Hepatocyte (in vitro differentiated cells): ENCODE results near the gene RNF212B. TPM values are rescaled to one million over a fixed set of nuclear protein-coding genes. Genes with fewer than 3 reads are reported as not detected.

ENCODE experiments used
- DNase-seq: peaks from one replicate; pipeline ENCODE4 v3.0.0-alpha.2; 2016; ENCODE audit warnings: low spot score
- H2AFZ ChIP-seq: fragments of 200-600 bp; sonication (generic); 2 replicates; pipeline ENCODE4 v1.6.0; 2016; ENCODE audit warnings: antibody characterized with exemption, mild to moderate bottlenecking
- H3K27ac ChIP-seq: fragments of 200-600 bp; sonication (generic); 2 replicates; pipeline ENCODE4 v1.5.1; 2016; ENCODE audit warnings: mild to moderate bottlenecking
- H3K27me3 ChIP-seq: fragments of 200-600 bp; sonication (generic); 2 replicates; pipeline ENCODE4 v1.6.1; 2016
- H3K36me3 ChIP-seq: fragments of 200-600 bp; sonication (generic); replicated peaks from 2 replicates; pipeline ENCODE4 v1.5.1; 2016; ENCODE audit warnings: low read depth; ENCODE audit not compliant: insufficient read depth
- H3K4me1 ChIP-seq: fragments of 200-600 bp; sonication (generic); 2 replicates; pipeline ENCODE4 v1.5.1; 2016; ENCODE audit warnings: mild to moderate bottlenecking, moderate library complexity; ENCODE audit not compliant: insufficient read depth
- H3K4me2 ChIP-seq: fragments of 200-600 bp; sonication (generic); 2 replicates; pipeline ENCODE4 v1.6.0; 2016
- H3K4me3 ChIP-seq: fragments of 200-600 bp; sonication (generic); 2 replicates; pipeline ENCODE4 v1.5.1; 2016; ENCODE audit warnings: mild to moderate bottlenecking
- H3K79me2 ChIP-seq: fragments of 200-600 bp; sonication (generic); 2 replicates; pipeline ENCODE4 v1.6.0; 2017; ENCODE audit warnings: mild to moderate bottlenecking
- H3K9me2 ChIP-seq: fragments of 200-600 bp; sonication (generic); replicated peaks from 2 replicates; pipeline ENCODE4 v1.6.0; 2017; ENCODE audit warnings: mild to moderate bottlenecking; ENCODE audit not compliant: insufficient read depth
- H3K9me3 ChIP-seq: fragments of 200-600 bp; sonication (generic); 2 replicates; pipeline ENCODE4 v1.5.1; 2016; ENCODE audit warnings: low read depth, mild to moderate bottlenecking
- H4K20me1 ChIP-seq: fragments of 200-600 bp; sonication (generic); 2 replicates; pipeline ENCODE4 v1.6.0; 2016; ENCODE audit warnings: mild to moderate bottlenecking; ENCODE audit not compliant: insufficient read depth, poor library complexity, severe bottlenecking
- CTCF ChIP-seq: fragments of 200-600 bp; sonication (generic); IDR thresholded peaks from 2 replicates; pipeline ENCODE4 v1.5.1; 2016; ENCODE audit warnings: antibody characterized with exemption, mild to moderate bottlenecking; ENCODE audit not compliant: poor library complexity
- EZH2 ChIP-seq: fragments of 200-600 bp; sonication (generic); IDR thresholded peaks from 2 replicates; pipeline ENCODE4 v1.6.1; 2016; ENCODE audit warnings: antibody characterized with exemption, mild to moderate bottlenecking, borderline replicate concordance
- EZH2phosphoT487 ChIP-seq: fragments of 200-600 bp; sonication (generic); IDR thresholded peaks from one replicate; pipeline ENCODE4 v1.6.1; 2018; ENCODE audit warnings: antibody characterized with exemption, mild to moderate bottlenecking, low read depth, moderate library complexity; ENCODE audit not compliant: unreplicated experiment, severe bottlenecking
- WGBS: methylation state at CpG from one replicate; pipeline ENCODE4 v1.1.6; 2016; ENCODE audit warnings: low lambda C conversion rate; ENCODE audit errors: missing lambda C conversion rate; 5-methylcytosine and 5-hydroxymethylcytosine counted together
- polyA plus RNA-seq: library from polyadenylated mRNA; unstranded; fragments of >200 nt; fragmentation: Nextera tagmentation; extraction: Ambion mirVana; gene quantifications from 2 replicates; pipeline ENCODE4 v1.2.1, GENCODE V29; 2016
- total RNA-seq: library from RNA; depleted of rRNA; stranded (reverse); fragments of >200 nt; gene quantifications from 2 replicates; pipeline ENCODE4 v1.2.3, GENCODE V29; 2014

RNF212B gene
- total and polyA plus RNA-seq, 2 experiments from 2014 or later, result 0.17 TPM; not detected in 1

DNA sequence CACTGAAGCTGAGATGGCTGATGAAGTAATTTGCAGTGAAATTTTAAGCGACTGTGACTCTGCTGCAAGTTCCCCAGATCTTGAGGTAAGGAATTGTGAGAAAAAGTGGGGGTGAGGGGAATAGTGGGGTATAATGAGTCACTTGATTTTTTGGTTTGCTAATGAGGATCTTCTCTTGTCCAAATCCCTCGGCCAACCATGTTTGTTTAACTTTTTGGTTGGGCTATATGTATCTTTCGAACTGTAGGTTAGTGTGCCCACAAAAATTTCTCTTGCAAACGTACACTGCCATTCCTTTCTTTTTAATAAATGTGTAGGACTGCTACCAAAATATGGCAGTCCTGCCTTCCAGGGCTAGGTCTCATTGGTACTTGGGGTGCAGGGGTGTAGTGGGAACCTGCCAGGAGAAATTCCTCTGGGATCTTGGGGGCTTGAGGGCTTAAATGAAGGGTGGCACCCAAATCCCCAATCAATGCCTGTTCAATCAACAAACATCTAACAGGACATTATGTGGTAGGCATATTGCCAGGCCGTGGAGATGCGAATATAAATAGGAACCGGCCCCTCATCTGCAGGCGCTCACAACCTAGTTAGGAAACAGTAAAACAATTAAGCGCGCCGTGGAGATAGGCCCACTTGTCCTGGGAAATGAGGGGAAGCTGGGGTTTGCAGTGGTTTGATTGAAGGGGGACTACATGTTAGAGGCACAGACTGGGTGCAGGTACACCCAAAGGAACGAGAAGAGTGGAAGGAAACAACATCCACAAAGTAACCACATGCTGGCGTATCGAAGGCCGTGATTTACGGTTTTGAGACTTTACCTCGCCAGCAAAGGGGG is 82.2 kb downstream of the RNF212B start:
- Histone ChIP-seq H4K20me1 (peaks cover 12% of the 10 kb centered on the region), H2AFZ (peak overlapping the region; percentile 20), H3K9me3 (no peaks in the 10 kb centered on the region), H3K4me1 (peaks cover 14% of the 10 kb centered on the region), H3K27ac (peak overlapping the region; percentile 93), H3K4me3 (no peak overlapping the region), H3K9me2 (no peaks in the 10 kb centered on the region), H3K27me3 (no peaks in the 10 kb centered on the region), H3K79me2 (peaks cover 28% of the 10 kb centered on the region), H3K4me2 (peak overlapping the region; percentile 69), H3K36me3 (no peaks in the 10 kb centered on the region)
- TF ChIP-seq EZH2phosphoT487 (no peak), EZH2 (no peak), CTCF (no peak)
- no peak for DNase-seq
- WGBS, result 98% methylated on average over 17 of the region's 17 CpGs

GRCh38 chr14:23320584-23321571 is 83.1 kb downstream of the RNF212B start, which contains the start of gene PABPN1:
PABPN1 (plus strand) TSS chr14:23321457; CDS start chr14:23321470, 13 bp downstream.
- Histone ChIP-seq H3K9me3 (no peaks in the 10 kb centered on the region), H3K27ac (peak within 1 kb of the TSS; percentile 97), H3K79me2 (peaks cover 28% of the 10 kb centered on the region), H3K9me2 (no peaks in the 10 kb centered on the region), H2AFZ (peak within 1 kb of the TSS; percentile 59), H3K27me3 (no peaks in the 10 kb centered on the region), H4K20me1 (peaks cover 12% of the 10 kb centered on the region), H3K36me3 (no peaks in the 10 kb centered on the region), H3K4me1 (peaks cover 14% of the 10 kb centered on the region), H3K4me2 (peak within 1 kb of the TSS; percentile 91), H3K4me3 (peak within 1 kb of the TSS; percentile 95)
- DNase-seq, result peak; percentile 100
- no peak for TF ChIP-seq EZH2phosphoT487
- TF ChIP-seq CTCF, result no peak
- TF ChIP-seq EZH2, result no peak
- whole genome bisulfite sequencing, result 8% methylated on average over 45 of the region's 63 CpGs

GRCh38 chr14:23321572-23322547 is 84.1 kb downstream of the RNF212B start:
- WGBS, result under 1% methylated on average over 45 of the region's 64 CpGs
- H3K27ac ChIP-seq, result peak overlapping the region; percentile 97
- DNase-seq, result peak; percentile 66
- no peaks in the 10 kb centered on the region for H3K27me3 ChIP-seq
- H3K4me1 ChIP-seq, result peaks cover 14% of the 10 kb centered on the region
- peak overlapping the region; percentile 91 for H3K4me2 ChIP-seq
- H2AFZ ChIP-seq, result peak overlapping the region; percentile 59
- no peaks in the 10 kb centered on the region for H3K9me3 ChIP-seq
- no peaks in the 10 kb centered on the region for H3K36me3 ChIP-seq
- peak overlapping the region; percentile 95 for H3K4me3 ChIP-seq
- H3K79me2 ChIP-seq, result peaks cover 28% of the 10 kb centered on the region
- TF ChIP-seq EZH2, result no peak
- peak; percentile 5 for TF ChIP-seq CTCF
- no peak for TF ChIP-seq EZH2phosphoT487
- H4K20me1 ChIP-seq, result peaks cover 12% of the 10 kb centered on the region
- no peaks in the 10 kb centered on the region for H3K9me2 ChIP-seq
